Activated T-cell treated with anti-CD3 and anti-CD28 coated beads for 4 hours (primary cell): Measurements from ENCODE around the gene UBE2L3.

Source experiments
- DNase-seq: peaks from one replicate; pipeline ENCODE4 v3.0.0-alpha.2; 2020

The UBE2L3 gene

GRCh38 chr22:21650823-21651520 is 83.5 kb downstream of the UBE2L3 start:
- DNase-seq = no peak

GRCh38 chr22:21651521-21652009 is 84.1 kb downstream of the UBE2L3 start:
- no peak for DNase-seq

GRCh38 chr22:21652010-21652546 is 84.6 kb downstream of the UBE2L3 start:
- peak; percentile 66 for DNase-seq

GRCh38 chr22:21652547-21653545 is 85.3 kb downstream of the UBE2L3 start:
- DNase-seq = no peak

GRCh38 chr22:21657020-21657359 is 89.5 kb downstream of the UBE2L3 start:
- DNase-seq = no peak

- DNase-seq = peak; percentile 59
Measured at GRCh38 chr22:21657360-21658032, 90.0 kb downstream of the UBE2L3 start.

GRCh38 chr22:21659864-21660525 is 92.5 kb downstream of the UBE2L3 start:
- no peak for DNase-seq

- no peak for DNase-seq
Measured at GRCh38 chr22:21660904-21661303, 93.4 kb downstream of the UBE2L3 start.

GRCh38 chr22:21661991-21662390 is 94.5 kb downstream of the UBE2L3 start:
- DNase-seq = no peak

- DNase-seq = no peak
Measured at GRCh38 chr22:21663738-21664137, 96.2 kb downstream of the UBE2L3 start.

GRCh38 chr22:21665047-21665851 is 97.7 kb downstream of the UBE2L3 start:
- no peak for DNase-seq

GRCh38 chr22:21666786-21667185 is 99.3 kb downstream of the UBE2L3 start:
- no peak for DNase-seq

- DNase-seq = no peak
Measured at GRCh38 chr22:21669026-21669425, 101.5 kb downstream of the UBE2L3 start.

GRCh38 chr22:21672107-21672629 is 104.7 kb downstream of the UBE2L3 start:
- DNase-seq = no peak
